Fibroblast of mammary gland (primary cell): ENCODE data around the gene COPS7B.
"Not testable (repeated sequence)": the region's sequence is repeated elsewhere in the genome, so short reads cannot be mapped to it uniquely, and the experiment has no call there.

Source experiments
- DNase-seq: peaks from one replicate; pipeline ENCODE4 v3.0.0-alpha.2; 2010; ENCODE audit warnings: low read depth
- H3K4me3 ChIP-seq: 2 replicates; pipeline ENCODE4 v1.5.1; 2011; ENCODE audit warnings: low read depth, mild to moderate bottlenecking, low read length, moderate library complexity; ENCODE audit not compliant: control insufficient read depth
- TF ChIP-seq, protein P1 (sequence below): conservative IDR thresholded peaks from 2 replicates; pipeline ENCODE4 v1.5.1; 2011; ENCODE audit warnings: low read depth, low read length, inconsistent platforms; ENCODE audit not compliant: control insufficient read depth, insufficient read depth

The COPS7B gene

DNA sequence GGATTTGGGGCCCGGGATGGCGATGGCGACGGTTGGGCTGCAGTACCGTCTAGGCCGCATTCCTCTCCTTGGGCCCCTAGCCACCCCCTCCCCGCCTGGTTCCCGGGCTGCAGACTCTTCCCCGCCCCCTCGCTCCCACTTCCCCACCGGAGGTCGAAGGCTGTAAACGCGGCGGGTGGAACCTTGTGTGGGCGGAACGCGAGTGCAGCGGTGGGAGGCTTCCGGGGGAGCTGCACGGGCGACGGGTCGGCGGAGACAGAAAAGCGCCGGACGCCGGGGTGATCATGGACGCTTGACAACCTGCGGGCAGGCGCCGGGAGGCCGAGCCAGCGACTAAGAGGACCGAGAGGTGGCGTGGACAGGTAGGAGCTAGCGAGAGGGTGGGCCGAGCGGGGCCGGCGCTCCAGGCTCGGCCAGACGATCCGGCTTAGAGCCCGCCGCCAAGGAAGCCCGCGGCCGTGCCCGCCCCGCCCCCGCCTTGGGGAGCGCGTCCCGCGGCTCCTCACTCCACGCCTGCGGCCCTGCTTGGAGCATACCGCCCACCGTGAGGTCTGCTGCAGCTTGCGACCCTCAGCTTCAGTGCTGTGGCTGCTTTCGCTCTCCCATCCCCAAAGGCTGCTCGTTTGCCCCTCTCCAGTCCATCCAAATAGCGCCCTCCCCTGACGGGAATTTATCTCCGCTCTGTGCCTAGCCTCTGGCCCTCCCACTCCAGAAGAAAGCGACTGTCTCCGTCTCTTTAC is at the start of gene COPS7B:
COPS7B (plus strand) TSS at position 269 of the 740 bp plus-strand sequence. CDS start 2,126 bp downstream, outside the sequence.
- peak within 1 kb of the TSS; percentile 88 for H3K4me3 ChIP-seq
- TF ChIP-seq, protein P1, sequence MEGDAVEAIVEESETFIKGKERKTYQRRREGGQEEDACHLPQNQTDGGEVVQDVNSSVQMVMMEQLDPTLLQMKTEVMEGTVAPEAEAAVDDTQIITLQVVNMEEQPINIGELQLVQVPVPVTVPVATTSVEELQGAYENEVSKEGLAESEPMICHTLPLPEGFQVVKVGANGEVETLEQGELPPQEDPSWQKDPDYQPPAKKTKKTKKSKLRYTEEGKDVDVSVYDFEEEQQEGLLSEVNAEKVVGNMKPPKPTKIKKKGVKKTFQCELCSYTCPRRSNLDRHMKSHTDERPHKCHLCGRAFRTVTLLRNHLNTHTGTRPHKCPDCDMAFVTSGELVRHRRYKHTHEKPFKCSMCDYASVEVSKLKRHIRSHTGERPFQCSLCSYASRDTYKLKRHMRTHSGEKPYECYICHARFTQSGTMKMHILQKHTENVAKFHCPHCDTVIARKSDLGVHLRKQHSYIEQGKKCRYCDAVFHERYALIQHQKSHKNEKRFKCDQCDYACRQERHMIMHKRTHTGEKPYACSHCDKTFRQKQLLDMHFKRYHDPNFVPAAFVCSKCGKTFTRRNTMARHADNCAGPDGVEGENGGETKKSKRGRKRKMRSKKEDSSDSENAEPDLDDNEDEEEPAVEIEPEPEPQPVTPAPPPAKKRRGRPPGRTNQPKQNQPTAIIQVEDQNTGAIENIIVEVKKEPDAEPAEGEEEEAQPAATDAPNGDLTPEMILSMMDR = peak; percentile 50
- peak; percentile 75 for DNase-seq

- TF ChIP-seq, protein P1 = no peak
- no peak for DNase-seq
These were observed 48.5 kb upstream of the COPS7B start for GRCh38 chr2:231737761-231738160.

DNA sequence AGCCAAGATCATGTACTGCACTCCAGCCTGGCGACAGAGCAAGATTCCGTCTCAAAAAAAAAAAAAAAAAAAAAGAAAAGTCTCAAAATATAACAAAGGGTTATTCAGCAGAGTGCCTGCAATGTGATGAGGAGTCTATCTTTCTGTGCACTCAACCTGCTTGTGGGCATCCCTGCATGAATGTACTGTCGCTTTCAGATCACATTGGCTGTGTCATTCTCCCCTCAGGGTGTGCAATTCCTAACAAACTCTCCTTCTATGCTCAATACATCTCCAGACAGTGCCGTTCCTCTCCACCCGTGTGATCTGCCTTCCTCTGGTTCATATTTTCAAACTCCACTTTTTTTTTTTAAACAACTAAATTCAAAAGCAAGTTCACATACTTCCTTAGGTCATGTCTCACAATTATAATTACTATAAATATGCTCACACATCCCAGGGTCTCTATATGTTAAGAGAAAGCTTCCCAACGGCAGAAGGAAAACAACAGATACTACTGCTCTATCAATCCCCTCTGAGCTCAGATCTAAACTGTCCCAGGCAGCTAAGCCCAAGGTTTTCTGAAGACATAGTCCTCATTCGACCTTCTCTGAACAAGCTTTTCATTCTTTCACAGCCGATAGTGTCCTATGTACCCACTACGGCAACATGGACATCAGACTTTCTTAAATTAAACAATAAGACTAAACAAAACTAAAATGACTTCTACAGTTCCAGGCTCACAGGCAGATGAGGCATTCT is 42.7 kb upstream of the COPS7B start:
- no peak overlapping the region for H3K4me3 ChIP-seq
- TF ChIP-seq, protein P1 = no peak
- DNase-seq = no peak

More at GRCh38 chr2:231737761-231738160, 48.5 kb upstream of the COPS7B start:
- H3K4me3 ChIP-seq = no peak overlapping the region

DNA sequence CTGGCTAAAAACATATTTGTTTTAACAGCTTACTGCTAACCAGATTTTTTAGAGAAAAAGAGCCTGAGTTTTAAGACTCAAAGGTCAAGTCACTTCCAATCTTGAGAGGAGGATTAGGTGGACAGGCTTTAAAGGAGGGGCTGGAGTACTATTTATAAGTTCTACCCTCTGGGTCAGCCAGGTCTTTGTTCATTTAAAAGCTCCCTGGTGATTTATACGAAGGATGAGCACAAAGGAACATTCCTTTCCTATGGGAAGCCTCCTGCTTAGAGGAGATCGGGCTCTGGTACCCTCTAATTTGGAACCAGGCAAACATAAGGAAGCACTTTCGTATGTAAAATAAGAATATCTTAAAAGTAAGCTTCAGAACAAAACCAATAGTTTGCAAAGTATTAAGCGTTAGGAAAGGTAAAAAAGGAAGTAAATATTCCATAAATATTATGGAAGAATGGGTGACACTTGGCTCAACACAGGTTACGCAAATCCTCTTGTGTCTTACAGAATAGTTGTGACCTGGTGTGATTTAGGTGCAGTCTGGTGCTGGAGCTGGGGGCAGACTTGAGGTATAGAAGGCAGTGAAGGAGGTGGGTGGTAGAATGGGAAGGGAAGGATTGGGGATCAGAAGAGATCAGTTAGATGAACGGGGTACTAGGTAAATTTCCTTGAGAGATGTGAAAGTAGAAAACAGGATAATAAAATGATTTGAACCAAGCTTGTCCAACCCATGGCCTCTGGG is 40.8 kb upstream of the COPS7B start:
- TF ChIP-seq, protein P1 = no peak

DNA sequence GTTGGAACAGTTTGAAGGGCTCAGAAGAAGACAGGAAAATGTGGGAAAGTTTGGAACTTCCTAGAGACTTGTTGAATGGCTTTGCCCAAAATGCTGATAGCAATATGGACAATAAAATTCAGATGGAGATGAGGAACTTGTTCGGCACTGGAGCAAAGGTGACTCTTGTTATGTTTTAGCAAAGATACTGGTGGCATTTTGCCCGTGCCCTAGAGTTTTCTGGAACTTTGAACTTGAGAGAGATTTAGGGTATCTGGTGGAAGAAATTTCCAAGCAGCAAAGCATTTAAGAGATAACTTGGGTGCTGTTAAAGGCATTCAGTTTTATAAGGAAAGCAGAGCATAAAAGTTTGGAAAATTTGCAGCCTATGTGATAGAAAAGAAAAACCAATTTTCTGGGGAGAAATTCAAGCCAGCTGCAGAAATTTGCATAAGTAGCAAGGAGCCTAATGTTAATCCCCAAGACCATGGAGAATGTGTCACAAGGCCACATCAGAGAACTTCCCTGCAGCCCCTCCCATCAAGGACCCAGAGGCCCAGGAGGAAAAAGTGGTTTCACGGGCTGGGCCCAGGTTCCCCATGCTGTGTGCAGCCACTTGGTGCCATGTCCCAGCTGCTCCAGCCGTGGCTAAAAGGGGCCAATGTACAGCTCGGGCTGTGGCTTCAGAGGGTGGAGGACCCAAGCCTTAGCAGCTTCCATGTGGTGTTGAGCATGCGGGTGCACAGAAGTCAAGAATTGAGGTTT is 37.9 kb upstream of the COPS7B start:
- not testable (repeated sequence) for DNase-seq, H3K4me3 ChIP-seq

More for the DNA sequence above, 40.8 kb upstream of the COPS7B start:
- DNase-seq = no peak
- no peak overlapping the region for H3K4me3 ChIP-seq

- DNase-seq, H3K4me3 ChIP-seq: not testable (repeated sequence)
These were observed 37.2 kb upstream of the COPS7B start for GRCh38 chr2:231749016-231749415.

- TF ChIP-seq, protein P1 = no peak
- DNase-seq = no peak
- H3K4me3 ChIP-seq = no peak overlapping the region
These were observed 35.0 kb upstream of the COPS7B start for GRCh38 chr2:231751042-231751815.
